HCT116 (cell line): ENCODE data around the gene HLCS. TPM values are rescaled to one million over a fixed set of nuclear protein-coding genes. Genes with fewer than 3 reads are reported as not detected.

ENCODE experiments used
- ATAC-seq: fragments of 200-7000 bp; cut with Tn5 transposase; 2 replicates; pipeline ENCODE4 v1.9.1; 2020; ENCODE audit warnings: mild to moderate bottlenecking, moderate library complexity
- BruUV-seq: library from RNA; stranded (reverse); fragments of 400-500 nt; replicated peaks from 2 replicates; lab custom pipeline; 2021; lab: Mats Ljungman, UMichigan
- CTCF ChIA-PET: fragments of 300-600 bp; sonication (Branson Sonifier 250); formaldehyde crosslinking; loops from one replicate; lab custom pipeline; 2021; ENCODE audit warnings: antibody characterized with exemption; lab: Charles Lee
- POLR2A ChIA-PET: fragments of 300-600, 350-600 bp; sonication (Branson Sonifier 250); formaldehyde crosslinking; loops from one replicate; lab custom pipeline; 2021; ENCODE audit warnings: antibody characterized with exemption; lab: Charles Lee
- RAD21 ChIA-PET, 2 experiments: fragments of 300-600 bp; sonication (Branson Sonifier 250); formaldehyde crosslinking; loops; one replicate each; lab custom pipeline; 2023; ENCODE audit warnings: low total read pairs in 2 of 2; ENCODE audit not compliant: uncharacterized antibody in 2 of 2, unreplicated experiment in 2 of 2, low non-redundant PET in 1 of 2; lab: Charles Lee
- DNase-seq: peaks from one replicate; pipeline ENCODE4 v3.0.0-alpha.2; 2010; ENCODE audit warnings: low read depth, low spot score
- H2AFZ ChIP-seq: fragments of 200-600 bp; shearing (Covaris generic), sonication (generic); 2 replicates; pipeline ENCODE4 v1.6.1; 2017; ENCODE audit warnings: low read depth, mixed run types, mixed read lengths, antibody characterized with exemption, low read length; ENCODE audit not compliant: poor library complexity, severe bottlenecking
- H3K27ac ChIP-seq: 2 replicates; pipeline ENCODE4 v1.5.1; 2012; ENCODE audit warnings: low read depth, low read length
- H3K27me3 ChIP-seq: fragments of 200-600 bp; sonication (generic); 2 replicates; pipeline ENCODE4 v1.6.1; 2016; ENCODE audit warnings: mixed run types, low read length, mixed read lengths; ENCODE audit not compliant: insufficient read depth
- H3K36me3 ChIP-seq, 2 experiments: fragments of 200-500 bp in 1 of 2; fragments of 200-600 bp in 1 of 2; sonication (Bioruptor generic) in 1 of 2; sonication (generic) in 1 of 2; 2 replicates each; pipeline versions ENCODE4 v1.5.1 to v1.6.1; 2014 to 2016; ENCODE audit warnings: low read length in 2 of 2, inconsistent platforms in 1 of 2, mixed read lengths in 1 of 2, mixed run types in 1 of 2; ENCODE audit not compliant: insufficient read depth in 2 of 2, control insufficient read depth in 1 of 2
- H3K4me1 ChIP-seq, 2 experiments: fragments of 200-600 bp in 1 of 2; sonication (generic) in 1 of 2; 2 replicates each; pipeline versions ENCODE4 v1.5.1 to v1.6.1; 2012 to 2017; ENCODE audit warnings: low read length in 2 of 2, inconsistent platforms in 1 of 2, mild to moderate bottlenecking in 1 of 2, mixed read lengths in 1 of 2, mixed run types in 1 of 2, moderate library complexity in 1 of 2; ENCODE audit not compliant: insufficient read depth in 2 of 2, control insufficient read depth in 1 of 2
- H3K4me2 ChIP-seq: fragments of 200-600 bp; sonication (generic); 2 replicates; pipeline ENCODE4 v1.6.1; 2017; ENCODE audit warnings: mixed run types, low read length, mixed read lengths
- H3K4me3 ChIP-seq, 2 experiments: fragments of 200-600 bp in 1 of 2; sonication (generic) in 1 of 2; replicated peaks in 1 of 2; 2 replicates each; pipeline ENCODE4 v1.5.1; 2011 to 2016; ENCODE audit warnings: low read length in 2 of 2, control low read depth in 1 of 2, low read depth in 1 of 2, mild to moderate bottlenecking in 1 of 2, mixed read lengths in 1 of 2, mixed run types in 1 of 2
- H3K79me2 ChIP-seq: fragments of 200-600 bp; sonication (generic); 2 replicates; pipeline ENCODE4 v1.6.1; 2017; ENCODE audit warnings: mild to moderate bottlenecking, mixed run types, low read length, moderate library complexity, mixed read lengths; ENCODE audit not compliant: insufficient read depth
- H3K9ac ChIP-seq: fragments of 200-600 bp; sonication (generic); 2 replicates; pipeline ENCODE4 v1.6.1; 2016; ENCODE audit warnings: low read length, mixed read lengths
- H3K9me2 ChIP-seq: fragments of 200-600 bp; sonication (generic), shearing (Covaris generic); 2 replicates; pipeline ENCODE4 v1.6.1; 2017; ENCODE audit warnings: mixed run types, mild to moderate bottlenecking, moderate library complexity; ENCODE audit not compliant: insufficient read depth
- H3K9me3 ChIP-seq, 2 experiments: fragments of 200-500 bp in 1 of 2; fragments of 200-600 bp in 1 of 2; sonication (Bioruptor generic) in 1 of 2; sonication (generic) in 1 of 2; 2 replicates each; pipeline ENCODE4 v1.6.1; 2014 to 2017; ENCODE audit warnings: low read length in 2 of 2, mixed read lengths in 2 of 2, inconsistent platforms in 1 of 2, low read depth in 1 of 2, mild to moderate bottlenecking in 1 of 2, mixed run types in 1 of 2, moderate library complexity in 1 of 2; ENCODE audit not compliant: control insufficient read depth in 1 of 2, insufficient read depth in 1 of 2
- H4K20me1 ChIP-seq: fragments of 200-600 bp; sonication (generic), shearing (Covaris generic); 2 replicates; pipeline ENCODE4 v1.6.1; 2017; ENCODE audit warnings: mixed run types, mild to moderate bottlenecking, moderate library complexity; ENCODE audit not compliant: insufficient read depth
- ATF3 ChIP-seq: IDR thresholded peaks from 2 replicates; pipeline ENCODE4 v1.6.1; 2012
- CEBPB ChIP-seq: IDR thresholded peaks from 2 replicates; pipeline ENCODE4 v1.6.1; 2012; ENCODE audit warnings: low read depth
- CTCF ChIP-seq, 3 experiments: fragments of 200-600 bp in 1 of 3; sonication (generic) in 1 of 3; IDR thresholded peaks in 2 of 3; conservative IDR thresholded peaks in 1 of 3; 2 replicates each; pipeline ENCODE4 v1.5.1; 2012 to 2017; ENCODE audit warnings: low read depth in 2 of 3, low read length in 2 of 3, antibody characterized with exemption in 1 of 3, borderline replicate concordance in 1 of 3, control low read depth in 1 of 3, mild to moderate bottlenecking in 1 of 3, mixed read lengths in 1 of 3, mixed run types in 1 of 3, moderate library complexity in 1 of 3; ENCODE audit not compliant: insufficient read depth in 1 of 3
- ELF1 ChIP-seq: IDR thresholded peaks from 2 replicates; pipeline ENCODE4 v1.6.1; 2012; ENCODE audit warnings: low read depth, borderline replicate concordance
- EZH2phosphoT487 ChIP-seq: fragments of 200-600 bp; IDR thresholded peaks from 2 replicates; pipeline ENCODE4 v1.6.1; 2018; ENCODE audit warnings: antibody characterized with exemption, borderline replicate concordance
- FOSL1 ChIP-seq: IDR thresholded peaks from 2 replicates; pipeline ENCODE4 v1.6.1; 2012; ENCODE audit warnings: low read depth
- MAX ChIP-seq: IDR thresholded peaks from 2 replicates; pipeline ENCODE4 v1.6.1; 2012
- POLR2AphosphoS5 ChIP-seq: IDR thresholded peaks from 2 replicates; pipeline ENCODE4 v1.6.1; 2011; ENCODE audit warnings: mild to moderate bottlenecking, low read depth, low read length, moderate library complexity
- RAD21 ChIP-seq: IDR thresholded peaks from 2 replicates; pipeline ENCODE4 v1.6.1; 2012; ENCODE audit warnings: low read depth, mild to moderate bottlenecking
- REST ChIP-seq: IDR thresholded peaks from 2 replicates; pipeline ENCODE4 v1.6.1; 2012; ENCODE audit warnings: low read depth
- SIN3A ChIP-seq: IDR thresholded peaks from 2 replicates; pipeline ENCODE4 v1.6.1; 2012; ENCODE audit warnings: low read depth
- SP1 ChIP-seq: IDR thresholded peaks from 2 replicates; pipeline ENCODE4 v1.6.1; 2012; ENCODE audit warnings: low read depth
- SRF ChIP-seq: IDR thresholded peaks from 2 replicates; pipeline ENCODE4 v1.6.1; 2012; ENCODE audit warnings: low read depth
- TCF7L2 ChIP-seq: IDR thresholded peaks from 2 replicates; pipeline ENCODE4 v1.7.0; 2011; ENCODE audit warnings: borderline replicate concordance, inconsistent platforms; ENCODE audit not compliant: insufficient read depth, insufficient read length; ENCODE audit errors: extremely low read depth
- ZFX ChIP-seq: fragments of 450-650 bp; IDR thresholded peaks from 2 replicates; pipeline ENCODE4 v1.6.1; 2017
- ZNF274 ChIP-seq: fragments of 200-500 bp; sonication (Bioruptor generic); IDR thresholded peaks from 2 replicates; pipeline ENCODE4 v1.6.1; 2014; ENCODE audit warnings: mild to moderate bottlenecking, low read depth, low read length, inconsistent platforms
- intact Hi-C: fragments of 100-400 bp; cut with micrococcal nuclease; formaldehyde crosslinking; loops from 2 replicates; pipeline ENCODE4 v1.10.0; 2022
- total RNA-seq: library from RNA; stranded (reverse); gene quantifications from one replicate; pipeline ENCODE4 v1.2.1, GENCODE V29; 2021; ENCODE audit not compliant: unreplicated experiment

Gene HLCS
- total RNA-seq, 1 experiment from 2014 or later = 18.5 TPM

DNA sequence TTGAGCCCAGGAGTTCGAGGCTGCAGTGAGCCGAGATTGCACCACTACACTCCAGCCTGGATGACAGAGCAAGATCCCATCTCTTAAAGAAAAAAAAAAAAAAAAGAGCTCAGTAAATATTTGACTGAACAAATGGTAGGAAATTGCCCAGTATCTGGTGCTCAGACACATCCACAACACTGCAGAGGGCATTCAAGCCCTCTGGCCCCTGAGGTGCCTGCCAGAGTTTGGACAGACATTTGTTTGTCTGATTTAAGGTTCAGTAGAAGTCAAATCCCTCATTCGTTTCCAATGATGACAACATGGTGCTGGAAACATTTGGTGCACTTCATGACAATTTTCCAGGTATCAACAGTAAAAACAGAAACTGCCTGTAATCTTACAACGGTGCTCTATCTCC lies 86.6 kb downstream of the HLCS start:
- ChIA-PET CTCF (no interaction called here), POLR2A (no interaction called here)

More for the DNA sequence above, 86.6 kb downstream of the HLCS start:
- ATAC-seq (no peak), DNase-seq (no peak)
- H2AFZ ChIP-seq = no peak overlapping the region
- H3K9ac ChIP-seq = no peak overlapping the region
- no peaks in the 10 kb centered on the region for H3K27me3 ChIP-seq
- H3K27ac ChIP-seq = no peak overlapping the region
- TF ChIP-seq SIN3A (no peak), RAD21 (no peak), CTCF (IDR thresholded peaks at IDR 0.05 in 2 of 3, conservative IDR thresholded peaks at IDR 0.05 in 1 of 3; ENCODE audit: borderline replicate concordance in 1 of 3, insufficient read depth in 1 of 3, low read depth in 2 of 3, low read length in 2 of 3) (no peak), ELF1 (no peak), ATF3 (no peak), EZH2phosphoT487 (no peak), SRF (no peak), FOSL1 (no peak), ZNF274 (no peak), ZFX (no peak), SP1 (no peak), CEBPB (no peak), POLR2AphosphoS5 (no peak), REST (no peak), MAX (no peak), TCF7L2 (no peak)
- RAD21 ChIA-PET = no interaction called here
- H3K4me1 ChIP-seq = peaks cover 3 to 13% of the 10 kb centered on the region in 2 experiments; a peak in 2 of 4 replicates
- H3K9me3 ChIP-seq = peaks cover 0 to 5% of the 10 kb centered on the region in 2 experiments; a peak in 2 of 4 replicates
- H3K4me3 ChIP-seq = no peak overlapping the region
- H3K79me2 ChIP-seq = no peaks in the 10 kb centered on the region
- H3K9me2 ChIP-seq = no peaks in the 10 kb centered on the region
- no peaks in the 10 kb centered on the region for H3K36me3 ChIP-seq
- H4K20me1 ChIP-seq = no peaks in the 10 kb centered on the region
- no peak overlapping the region for H3K4me2 ChIP-seq
- intact Hi-C loops = no loop called here
- no TSS peak for BruUV-seq
